H1 (cell line): Measurements from ENCODE around the gene GTF2A1. TPM values are rescaled to one million over a fixed set of nuclear protein-coding genes. Genes with fewer than 3 reads are reported as not detected.

Experiments
- CTCF ChIA-PET: fragments of 300-600 bp; sonication (Branson Sonifier 250); formaldehyde crosslinking; loops from one replicate; lab custom pipeline; 2021; ENCODE audit not compliant: partially characterized antibody; lab: Charles Lee
- POLR2A ChIA-PET: fragments of 300-600 bp; sonication (Branson Sonifier 250); formaldehyde crosslinking; loops from one replicate; lab custom pipeline; 2021; ENCODE audit warnings: inconsistent platforms; ENCODE audit not compliant: partially characterized antibody; lab: Charles Lee
- DNase-seq, 2 experiments: peaks; one replicate each; pipeline versions ENCODE4 v3.0.0 to v3.0.0-alpha.2; 2010 to 2022; ENCODE audit warnings: low spot score in 2 of 2, low read depth in 1 of 2, mixed read lengths in 1 of 2
- FAIRE-seq: peaks from 2 replicates; lab custom pipeline; 2011; peaks lifted over from hg19 to GRCh38; lab: Jason Lieb, UNC
- H2AFZ ChIP-seq: 2 replicates; pipeline ENCODE4 v1.8.1; 2012; ENCODE audit warnings: low read length, inconsistent platforms
- H2AK5ac ChIP-seq: 2 replicates; pipeline ENCODE4 v1.6.1; 2013; ENCODE audit warnings: low read depth, low read length
- H2BK120ac ChIP-seq: replicated peaks from 2 replicates; pipeline ENCODE3; 2013; ENCODE audit warnings: low read depth, low read length, inconsistent platforms
- H2BK12ac ChIP-seq: 2 replicates; pipeline ENCODE4 v1.6.1; 2013; ENCODE audit warnings: low read depth, low read length
- H2BK15ac ChIP-seq: 2 replicates; pipeline ENCODE4 v1.6.1; 2013; ENCODE audit warnings: low read length
- H2BK20ac ChIP-seq: 2 replicates; pipeline ENCODE4 v1.6.1; 2013; ENCODE audit warnings: low read length
- H2BK5ac ChIP-seq: 2 replicates; pipeline ENCODE4 v1.6.1; 2013; ENCODE audit warnings: low read depth, low read length
- H3K14ac ChIP-seq: 2 replicates; pipeline ENCODE4 v1.6.1; 2013; ENCODE audit warnings: inconsistent platforms; ENCODE audit not compliant: insufficient read length
- H3K18ac ChIP-seq: 2 replicates; pipeline ENCODE4 v1.6.1; 2013; ENCODE audit warnings: low read length; ENCODE audit errors: extremely low read depth
- H3K23ac ChIP-seq: 2 replicates; pipeline ENCODE4 v1.6.1; 2013; ENCODE audit warnings: inconsistent platforms; ENCODE audit not compliant: insufficient read length
- H3K23me2 ChIP-seq: 2 replicates; pipeline ENCODE4 v1.6.1; 2013; ENCODE audit warnings: low read depth, low read length
- H3K27ac ChIP-seq: 2 replicates; pipeline ENCODE4 v1.6.1; 2011; ENCODE audit warnings: low read depth, low read length, inconsistent platforms
- H3K27me3 ChIP-seq, 4 experiments: replicated peaks in 1 of 4; 1 replicate in 1 of 4; 2 replicates in 3 of 4; pipeline versions ENCODE4 v1.6.1 to v1.8.1; 2011 to 2013; ENCODE audit warnings: low read length in 3 of 4, mild to moderate bottlenecking in 3 of 4, inconsistent platforms in 2 of 4, mixed read lengths in 2 of 4, moderate library complexity in 1 of 4; ENCODE audit not compliant: control insufficient read depth in 3 of 4, insufficient read depth in 3 of 4; ENCODE audit errors: extremely low read depth in 1 of 4
- H3K36me3 ChIP-seq, 4 experiments: 2 replicates each; pipeline versions ENCODE4 v1.6.1 to v1.8.1; 2011 to 2013; ENCODE audit warnings: mild to moderate bottlenecking in 4 of 4, low read length in 3 of 4, moderate library complexity in 2 of 4, control low read depth in 1 of 4, inconsistent platforms in 1 of 4; ENCODE audit not compliant: insufficient read depth in 4 of 4, control insufficient read depth in 2 of 4
- H3K4ac ChIP-seq: replicated peaks from 2 replicates; pipeline ENCODE3; 2013; ENCODE audit warnings: low read length, low read depth, mixed read lengths, inconsistent platforms; ENCODE audit not compliant: insufficient read length
- H3K4me1 ChIP-seq, 4 experiments: replicated peaks in 1 of 4; 1 replicate in 1 of 4; 2 replicates in 3 of 4; pipeline versions ENCODE4 v1.6.1 to v1.8.1; 2011 to 2013; ENCODE audit warnings: low read length in 3 of 4, inconsistent platforms in 2 of 4, mixed read lengths in 1 of 4; ENCODE audit not compliant: insufficient read depth in 4 of 4, control insufficient read depth in 3 of 4
- H3K4me2 ChIP-seq, 2 experiments: 2 replicates each; pipeline versions ENCODE4 v1.6.1 to v1.8.1; 2011 to 2013; ENCODE audit warnings: low read depth in 2 of 2, low read length in 2 of 2, control low read depth in 1 of 2, inconsistent platforms in 1 of 2, mild to moderate bottlenecking in 1 of 2; ENCODE audit not compliant: insufficient read depth in 1 of 2
- H3K4me3 ChIP-seq, 4 experiments: fragments of 200-600, 300-600 bp in 1 of 4; sonication (generic), shearing (Covaris generic), sonication (Bioruptor Twin) in 1 of 4; 2 replicates each; pipeline versions ENCODE4 v1.5.1 to v1.8.1; 2011 to 2016; ENCODE audit warnings: low read length in 4 of 4, low read depth in 3 of 4, control low read depth in 2 of 4, inconsistent platforms in 2 of 4, mild to moderate bottlenecking in 2 of 4, mixed read lengths in 1 of 4, moderate library complexity in 1 of 4; ENCODE audit not compliant: insufficient read depth in 2 of 4; ENCODE audit errors: extremely low read depth in 1 of 4
- H3K56ac ChIP-seq: replicated peaks from 2 replicates; pipeline ENCODE3; 2013; ENCODE audit warnings: low read depth, mild to moderate bottlenecking, mixed read lengths, low read length, inconsistent platforms; ENCODE audit not compliant: insufficient read length
- H3K79me1 ChIP-seq: 2 replicates; pipeline ENCODE4 v1.6.1; 2013; ENCODE audit warnings: low read depth, low read length, control low read depth
- H3K79me2 ChIP-seq, 2 experiments: 2 replicates each; pipeline versions ENCODE4 v1.6.1 to v1.8.1; 2012 to 2013; ENCODE audit warnings: low read length in 2 of 2, mild to moderate bottlenecking in 2 of 2, inconsistent platforms in 1 of 2; ENCODE audit not compliant: insufficient read depth in 2 of 2, control insufficient read depth in 1 of 2
- H3K9ac ChIP-seq, 4 experiments: replicated peaks in 1 of 4; 1 replicate in 1 of 4; 2 replicates in 3 of 4; pipeline versions ENCODE4 v1.6.1 to v1.8.1; 2011 to 2013; ENCODE audit warnings: low read depth in 3 of 4, low read length in 3 of 4, control low read depth in 2 of 4, mild to moderate bottlenecking in 2 of 4, moderate library complexity in 2 of 4, inconsistent platforms in 1 of 4; ENCODE audit errors: extremely low read depth in 1 of 4
- H3K9me3 ChIP-seq, 2 experiments: 2 replicates each; pipeline versions ENCODE4 v1.6.1 to v1.8.1; 2012 to 2013; ENCODE audit warnings: mild to moderate bottlenecking in 2 of 2, moderate library complexity in 2 of 2, control low read depth in 1 of 2, inconsistent platforms in 1 of 2, low read depth in 1 of 2, low read length in 1 of 2, mixed read lengths in 1 of 2; ENCODE audit not compliant: insufficient read depth in 2 of 2
- H4K20me1 ChIP-seq, 2 experiments: replicated peaks in 1 of 2; 2 replicates each; pipeline versions ENCODE3 to v1.8.1; 2011 to 2013; ENCODE audit warnings: inconsistent platforms in 2 of 2, low read length in 2 of 2, mild to moderate bottlenecking in 1 of 2; ENCODE audit not compliant: insufficient read depth in 2 of 2, control insufficient read depth in 1 of 2
- H4K5ac ChIP-seq: 2 replicates; pipeline ENCODE4 v1.6.1; 2013; ENCODE audit warnings: low read length, low read depth, mixed read lengths, inconsistent platforms; ENCODE audit not compliant: insufficient read length
- H4K8ac ChIP-seq: 2 replicates; pipeline ENCODE4 v1.8.0; 2013; ENCODE audit warnings: mild to moderate bottlenecking, moderate library complexity, low read length, inconsistent platforms; ENCODE audit not compliant: insufficient read depth; ENCODE audit errors: extremely low read depth
- H4K91ac ChIP-seq: replicated peaks from 2 replicates; pipeline ENCODE3; 2013; ENCODE audit warnings: low read length, mixed read lengths, inconsistent platforms; ENCODE audit not compliant: insufficient read length
- CEBPB ChIP-seq: IDR thresholded peaks from 2 replicates; pipeline ENCODE4 v1.6.1; 2012; ENCODE audit warnings: low read depth, low read length
- CTBP2 ChIP-seq: IDR thresholded peaks from 2 replicates; pipeline ENCODE4 v1.7.0; 2011; ENCODE audit warnings: borderline replicate concordance, mild to moderate bottlenecking, moderate library complexity, mixed read lengths, low read length; ENCODE audit not compliant: insufficient read depth, insufficient read length
- CTCF ChIP-seq, 3 experiments: IDR thresholded peaks; 1 replicate in 2 of 3; 2 replicates in 1 of 3; pipeline versions ENCODE4 v1.5.1 to v1.6.1; 2011; ENCODE audit warnings: low read length in 3 of 3, mild to moderate bottlenecking in 3 of 3, inconsistent platforms in 2 of 3, low read depth in 1 of 3, moderate library complexity in 1 of 3; ENCODE audit not compliant: insufficient read depth in 1 of 3; ENCODE audit errors: control extremely low read depth in 1 of 3
- HDAC2 ChIP-seq, 2 experiments: fragments of 300-600 bp in 1 of 2; sonication (generic) in 1 of 2; IDR thresholded peaks; 2 replicates each; pipeline ENCODE4 v1.6.1; 2011 to 2012; ENCODE audit warnings: low read depth in 2 of 2, low read length in 2 of 2, mild to moderate bottlenecking in 2 of 2, moderate library complexity in 2 of 2, borderline replicate concordance in 1 of 2, inconsistent platforms in 1 of 2
- HDAC6 ChIP-seq: IDR thresholded peaks from one replicate; pipeline ENCODE4 v1.7.1; 2012; ENCODE audit warnings: low read depth, mild to moderate bottlenecking, inconsistent platforms, low read length, moderate library complexity
- MAFK ChIP-seq: IDR thresholded peaks from 2 replicates; pipeline ENCODE4 v1.6.1; 2012; ENCODE audit warnings: low read depth, mild to moderate bottlenecking, improper control_type of control experiment, low read length
- PHF8 ChIP-seq: fragments of 200-600 bp; sonication (generic); conservative IDR thresholded peaks from 2 replicates; pipeline ENCODE4 v1.7.1; 2012; ENCODE audit warnings: low read depth, mild to moderate bottlenecking, inconsistent platforms, low read length, moderate library complexity
- SAP30 ChIP-seq: fragments of 300-600 bp; sonication (generic); IDR thresholded peaks from 2 replicates; pipeline ENCODE4 v1.7.1; 2012; ENCODE audit warnings: low read length, moderate library complexity, mild to moderate bottlenecking, inconsistent platforms; ENCODE audit not compliant: insufficient read depth, insufficient replicate concordance
- SIRT6 ChIP-seq: IDR thresholded peaks from one replicate; pipeline ENCODE4 v1.7.1; 2012; ENCODE audit warnings: low read length, inconsistent platforms
- SP1 ChIP-seq: IDR thresholded peaks from 2 replicates; pipeline ENCODE4 v1.6.1; 2011; ENCODE audit warnings: low read depth, low read length
- SP2 ChIP-seq: IDR thresholded peaks from 2 replicates; pipeline ENCODE4 v1.6.1; 2012; ENCODE audit warnings: mild to moderate bottlenecking, low read length, inconsistent platforms
- WGBS, 2 experiments: shearing (Covaris generic) in 1 of 2; methylation state at CpG; one replicate each; pipeline versions ENCODE4 v1.1.6 to v1.1.7; 2013 to 2015; ENCODE audit warnings: low lambda C conversion rate in 2 of 2, mixed read lengths in 2 of 2, inconsistent platforms in 1 of 2, low coverage in 1 of 2, missing lambda C conversion rate in 1 of 2; ENCODE audit not compliant: insufficient replicate concordance in 2 of 2, insufficient coverage in 1 of 2, insufficient read length in 1 of 2; ENCODE audit errors: extremely low coverage in 1 of 2, missing lambda C conversion rate in 1 of 2; 5-methylcytosine and 5-hydroxymethylcytosine counted together
- polyA plus RNA-seq, 7 experiments: library from polyadenylated mRNA; depleted of rRNA in 3 of 7; stranded (reverse) in 5 of 7; unstranded in 2 of 7; fragments of >200 nt in 5 of 7; fragments of 200-250 nt in 2 of 7; gene quantifications; 1 replicate in 5 of 7; 2 replicates in 1 of 7; 4 replicates in 1 of 7; pipeline versions ENCODE4 v1.2.1 to v1.2.3, GENCODE V29; 2011 to 2013; ENCODE audit warnings: missing spikeins in 2 of 7, mixed read lengths in 2 of 7
- total RNA-seq: library from RNA; stranded (reverse); fragmentation: NEBNext Ultra II Directional; extraction: Animal tissue kit (Norgen Biotek cat#: 25700); gene quantifications from 2 replicates; pipeline ENCODE4 v1.2.1, GENCODE V29; 2021

The GTF2A1 gene
- total and polyA plus RNA-seq, 2 of the 8 experiments (the other 6 are each of a cell fraction or from before 2014, with no cell fraction given) = 24.1 to 57.8 TPM

- ChIA-PET POLR2A (interaction anchor here (0.5 to 3.0 kb wide), 6 partner anchors 10 to 305 kb away, joined by 3 to 15 read pairs (median 3); no protein-coding TSS in a partner anchor), CTCF (interaction anchor here (0.6 to 4.5 kb wide), 11 partner anchors 8 to 829 kb away, joined by 3 to 65 read pairs (median 8); no protein-coding TSS in a partner anchor)
- Histone ChIP-seq H3K9ac (no peak overlapping the region), H2BK15ac (no peak overlapping the region), H2AK5ac (no peak overlapping the region), H3K79me2 (no peaks in the 10 kb centered on the region), H3K23me2 (peaks cover 5% of the 10 kb centered on the region; the same call in 1 of the 2 replicates), H3K4ac (no peak overlapping the region), H3K79me1 (no peaks in the 10 kb centered on the region), H3K14ac (no peak overlapping the region), H2BK5ac (no peak overlapping the region), H3K27me3 (no peaks in the 10 kb centered on the region), H3K36me3 (no peaks in the 10 kb centered on the region; a peak in 2 of 8 replicates), H3K4me3 (no peak overlapping the region), H4K5ac (no peak overlapping the region), H3K23ac (no peak overlapping the region), H2BK12ac (no peak overlapping the region), H4K8ac (no peak overlapping the region), H2BK20ac (no peak overlapping the region), H4K20me1 (no peaks in the 10 kb centered on the region), H4K91ac (no peak overlapping the region), H3K27ac (no peak overlapping the region), H3K4me2 (no peak overlapping the region), H3K56ac (no peak overlapping the region), H3K9me3 (no peaks in the 10 kb centered on the region), H3K18ac (no peak overlapping the region), H3K4me1 (peaks cover 0 to 5% (median 0%) of the 10 kb centered on the region in 4 experiments; a peak in 2 of 7 replicates), H2BK120ac (no peak overlapping the region), H2AFZ (no peak overlapping the region)
- no peak for FAIRE-seq
- 92% methylated on average over 2 of the region's 2 CpGs; no CpG with 5 or more reads in 1 of the 2 experiments for WGBS, 2 experiments
- DNase-seq = no peak
- no peak for TF ChIP-seq HDAC6
- no peak for TF ChIP-seq CEBPB
- no peak for TF ChIP-seq SIRT6
- TF ChIP-seq SAP30 = no peak
- no peak for TF ChIP-seq PHF8
- TF ChIP-seq SP1 = no peak
- TF ChIP-seq CTBP2 = no peak
- no peak for TF ChIP-seq HDAC2 (IDR thresholded peaks at IDR 0.05; ENCODE audit: borderline replicate concordance in 1 of 2, low read depth in 2 of 2, low read length in 2 of 2)
- no peak for TF ChIP-seq MAFK
- no peak for TF ChIP-seq SP2
- no peak for TF ChIP-seq CTCF (IDR thresholded peaks at IDR 0.05; ENCODE audit: control extremely low read depth in 1 of 3, insufficient read depth in 1 of 3, low read depth in 1 of 3, low read length in 3 of 3)
Measured at GRCh38 chr14:81172353-81172752, 48.4 kb downstream of the GTF2A1 start.
